Transverse colon (tissue), 4 donors: Measurements from ENCODE around the gene GGA1. TPM values are rescaled to one million over a fixed set of nuclear protein-coding genes. Genes with fewer than 3 reads are reported as not detected.

Source experiments
- DNase-seq: peaks from one replicate; pipeline ENCODE4 v3.0.0-alpha.2; 2019
- H3K27ac ChIP-seq, 4 donors: fragments of 200-600 bp; sonication (generic); 2 replicates each; pipeline ENCODE4 v1.5.1; 2016 to 2018; ENCODE audit warnings: inconsistent platforms in 4 of 4
- H3K27me3 ChIP-seq: fragments of 200-600 bp; sonication (generic); 2 replicates; pipeline ENCODE4 v1.5.1; 2017; ENCODE audit warnings: inconsistent platforms
- H3K36me3 ChIP-seq, 4 donors: fragments of 200-600 bp; sonication (generic); 2 replicates each; pipeline ENCODE4 v1.5.1; 2017 to 2019; ENCODE audit warnings: inconsistent platforms in 4 of 4
- H3K4me1 ChIP-seq, 4 donors: fragments of 200-600 bp; sonication (generic); 2 replicates each; pipeline ENCODE4 v1.5.1; 2017 to 2020; ENCODE audit warnings: inconsistent platforms in 4 of 4
- H3K4me3 ChIP-seq, 4 donors: fragments of 200-600 bp; sonication (generic); 1 replicate in 1 of 4; 2 replicates in 3 of 4; pipeline versions ENCODE4 v1.5.1 to v1.6.1; 2017 to 2019; ENCODE audit warnings: inconsistent platforms in 4 of 4
- H3K9me3 ChIP-seq, 2 donors: fragments of 200-600 bp; sonication (generic); 2 replicates each; pipeline ENCODE4 v1.5.1; 2017 to 2019; ENCODE audit warnings: inconsistent platforms in 2 of 2
- CTCF ChIP-seq, 5 experiments: fragments of 200-600 bp in 3 of 5; fragments of 450-650 bp in 2 of 5; sonication (generic) in 3 of 5; IDR thresholded peaks; 1 replicate in 2 of 5; 2 replicates in 3 of 5; pipeline ENCODE4 v1.5.1; 2016 to 2017; ENCODE audit warnings: antibody characterized with exemption in 5 of 5, inconsistent platforms in 3 of 5, mild to moderate bottlenecking in 2 of 5, moderate library complexity in 1 of 5
- EP300 ChIP-seq: sonication (generic); formaldehyde crosslinking; IDR thresholded peaks from one replicate; pipeline ENCODE4 v1.6.1; 2017; ENCODE audit warnings: antibody characterized with exemption, low read depth
- POLR2A ChIP-seq: fragments of 450-650 bp; IDR thresholded peaks from one replicate; pipeline ENCODE4 v1.6.1; 2016; ENCODE audit warnings: antibody characterized with exemption, mild to moderate bottlenecking, moderate library complexity
- POLR2AphosphoS5 ChIP-seq, 3 donors: sonication (generic); formaldehyde crosslinking; IDR thresholded peaks; one replicate each; pipeline ENCODE4 v1.6.1; 2016; ENCODE audit warnings: antibody characterized with exemption in 3 of 3
- WGBS, 2 donors: methylation state at CpG; one replicate each; pipeline ENCODE4 v1.1.5; 2018; ENCODE audit warnings: low coverage in 1 of 2; 5-methylcytosine and 5-hydroxymethylcytosine counted together
- in situ Hi-C, 4 donors: fragments of 200-750 bp; cut with MboI; loops; one replicate each; pipeline versions ENCODE4 v1.15.0 to v1.15.1; 2017; ENCODE audit warnings: low sequenced_read_pairs in 3 of 4, low pct_ligation_motif_present in 1 of 4, low pct_unique_long_range_greater_than_20kb in 1 of 4
- intact Hi-C: fragments of 100-400 bp; cut with DNase I; formaldehyde crosslinking; loops from one replicate; pipeline ENCODE4 v1.15.1; 2023; ENCODE audit warnings: low total_unique reads
- total RNA-seq, 4 donors: library from RNA; depleted of rRNA; stranded (reverse); fragments of >200 nt; gene quantifications; one replicate each; pipeline ENCODE4 v1.1.0, GENCODE V29; 2016

The GGA1 gene
- total RNA-seq, 4 donors from 2014 or later: 60.1 to 142 (median 73.8) TPM

GRCh38 chr22:37659066-37659896, 50.6 kb downstream of the GGA1 start:
- H3K27me3 ChIP-seq: no peaks in the 10 kb centered on the region
- no peaks in the 10 kb centered on the region for H3K9me3 ChIP-seq
- WGBS, 2 donors: 1% methylated on average over 47 of the region's 68 CpGs; no CpG with 5 or more reads in 1 of the 2 donors
- H3K4me3 ChIP-seq: peak overlapping the region; percentile 57 to 78 (median 69)
- H3K4me1 ChIP-seq: peaks cover 24 to 72% (median 54%) of the 10 kb centered on the region in 4 donors
- in situ Hi-C loops (no loop called here), intact Hi-C loops (no loop called here)
- H3K36me3 ChIP-seq: no peaks in the 10 kb centered on the region
- peak overlapping the region; percentile 87 to 93 (median 90) for H3K27ac ChIP-seq
- TF ChIP-seq POLR2A: peak; percentile 72
- TF ChIP-seq CTCF (IDR thresholded peaks at IDR 0.05): no peak
- no peak for TF ChIP-seq EP300
- peak; percentile 40 to 81 (median 76) for TF ChIP-seq POLR2AphosphoS5 (IDR thresholded peaks at IDR 0.05)
- DNase-seq: peak; percentile 81

- no peaks in the 10 kb centered on the region for H3K36me3 ChIP-seq
- intact Hi-C loops (no loop called here), in situ Hi-C loops (no loop called here)
- no peaks in the 10 kb centered on the region for H3K9me3 ChIP-seq
- DNase-seq: peak; percentile 46
- 50% methylated on average over 14 of the region's 14 CpGs; no CpG with 5 or more reads in 1 of the 2 donors for WGBS, 2 donors
- H3K27me3 ChIP-seq: no peaks in the 10 kb centered on the region
- peaks cover 24 to 72% (median 51%) of the 10 kb centered on the region in 4 donors for H3K4me1 ChIP-seq
- TF ChIP-seq POLR2AphosphoS5 (IDR thresholded peaks at IDR 0.05) (no peak), EP300 (no peak), CTCF (IDR thresholded peaks at IDR 0.05) (no peak), POLR2A (no peak)
- peak overlapping the region; percentile 87 to 93 (median 90) for H3K27ac ChIP-seq
- H3K4me3 ChIP-seq: peak overlapping the region in 3 of 4 donors; percentile 67 to 78 (median 71)
Measured at GRCh38 chr22:37659897-37660708, 51.5 kb downstream of the GGA1 start.

DNA sequence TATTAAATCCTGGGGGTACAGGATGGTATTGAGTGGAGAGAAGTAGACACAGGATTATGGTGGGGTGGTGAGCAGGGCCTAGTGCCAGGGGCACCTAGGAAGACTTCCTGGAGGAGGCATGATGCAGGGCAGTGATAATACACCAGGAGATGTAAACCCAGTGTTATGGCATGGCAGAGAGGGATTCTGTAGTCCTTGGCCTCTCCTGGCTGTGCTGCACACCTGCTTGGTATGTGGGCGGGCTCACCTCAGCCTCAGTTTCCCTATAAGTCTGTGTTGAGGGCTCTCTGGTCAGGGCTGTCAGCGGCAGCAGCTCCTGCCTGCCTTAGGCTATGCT, 52.0 kb downstream of the GGA1 start:
- H3K4me1 ChIP-seq: peaks cover 24 to 66% (median 46%) of the 10 kb centered on the region in 4 donors
- in situ Hi-C loops (no loop called here), intact Hi-C loops (no loop called here)
- peak overlapping the region; percentile 87 to 93 (median 90) for H3K27ac ChIP-seq
- H3K9me3 ChIP-seq: no peaks in the 10 kb centered on the region
- no peak for TF ChIP-seq EP300
- no peaks in the 10 kb centered on the region for H3K27me3 ChIP-seq
- WGBS, 2 donors: 58% methylated on average over 2 of the region's 2 CpGs; no CpG with 5 or more reads in 1 of the 2 donors
- peak overlapping the region in 1 of 4 donors; percentile 71 for H3K4me3 ChIP-seq
- no peaks in the 10 kb centered on the region for H3K36me3 ChIP-seq
- DNase-seq: no peak

- peak overlapping the region in 1 of 4 donors; percentile 71 for H3K4me3 ChIP-seq
- no peak for DNase-seq
- peaks cover 24 to 64% (median 46%) of the 10 kb centered on the region in 4 donors for H3K4me1 ChIP-seq
- WGBS, 2 donors: 53% methylated on average over 12 of the region's 12 CpGs; no CpG with 5 or more reads in 1 of the 2 donors
- intact Hi-C loops (no loop called here), in situ Hi-C loops (no loop called here)
- TF ChIP-seq POLR2AphosphoS5 (IDR thresholded peaks at IDR 0.05) (peak in 2 of 3 donors; percentile 39 to 53), EP300 (no peak), POLR2A (no peak), CTCF (IDR thresholded peaks at IDR 0.05) (peak in 3 of 5 experiments; percentile 20 to 28 (median 27))
- H3K27me3 ChIP-seq: no peaks in the 10 kb centered on the region
- H3K27ac ChIP-seq: peak overlapping the region; percentile 87 to 93 (median 90)
- H3K9me3 ChIP-seq: no peaks in the 10 kb centered on the region
- H3K36me3 ChIP-seq: peaks cover 0 to 5% (median 0%) of the 10 kb centered on the region in 4 donors
Measured at GRCh38 chr22:37661160-37661924, 52.7 kb downstream of the GGA1 start.
